HG03060 (cell line): ENCODE data around the gene CTNNA3.

ENCODE experiments used
- ATAC-seq: cut with Tn5 transposase; IDR thresholded peaks from one replicate; pipeline ENCODE4 v1.9.1; 2021; ENCODE audit warnings: low read depth, moderate number of reproducible peaks; ENCODE audit not compliant: unreplicated experiment

Gene CTNNA3

GRCh38 chr10:67666416-67667034 is 29.5 kb downstream of the CTNNA3 start:
- ATAC-seq = no peak

GRCh38 chr10:67665491-67665890 is 30.5 kb downstream of the CTNNA3 start:
- no peak for ATAC-seq

- no peak for ATAC-seq
Measured at GRCh38 chr10:67664942-67665341, 31.1 kb downstream of the CTNNA3 start.

- ATAC-seq = no peak
Measured at GRCh38 chr10:67663449-67664087, 32.4 kb downstream of the CTNNA3 start.

GRCh38 chr10:67662415-67662814 is 33.6 kb downstream of the CTNNA3 start:
- no peak for ATAC-seq

- no peak for ATAC-seq
Measured at GRCh38 chr10:67659497-67659896, 36.5 kb downstream of the CTNNA3 start.

GRCh38 chr10:67657775-67658174 is 38.2 kb downstream of the CTNNA3 start:
- no peak for ATAC-seq

- no peak for ATAC-seq
Measured at GRCh38 chr10:67650558-67650957, 45.4 kb downstream of the CTNNA3 start.

GRCh38 chr10:67648613-67649229 is 47.3 kb downstream of the CTNNA3 start:
- no peak for ATAC-seq

- no peak for ATAC-seq
Measured at GRCh38 chr10:67630904-67631303, 65.1 kb downstream of the CTNNA3 start.

- ATAC-seq = no peak
Measured at GRCh38 chr10:67629461-67629971, 66.5 kb downstream of the CTNNA3 start.

GRCh38 chr10:67622984-67623383 is 73.0 kb downstream of the CTNNA3 start:
- no peak for ATAC-seq

GRCh38 chr10:67622511-67622910 is 73.5 kb downstream of the CTNNA3 start:
- ATAC-seq = no peak

- no peak for ATAC-seq
Measured at GRCh38 chr10:67621834-67622233, 74.2 kb downstream of the CTNNA3 start.

- ATAC-seq = no peak
Measured at GRCh38 chr10:67618116-67618515, 77.9 kb downstream of the CTNNA3 start.

- ATAC-seq = peak; percentile 92
Measured at GRCh38 chr10:67612577-67613537, 83.1 kb downstream of the CTNNA3 start.

- no peak for ATAC-seq
Measured at GRCh38 chr10:67612176-67612575, 83.8 kb downstream of the CTNNA3 start.

- no peak for ATAC-seq
Measured at GRCh38 chr10:67609996-67610793, 85.8 kb downstream of the CTNNA3 start.

GRCh38 chr10:67608001-67608400 is 88.0 kb downstream of the CTNNA3 start:
- no peak for ATAC-seq

GRCh38 chr10:67607472-67607871 is 88.5 kb downstream of the CTNNA3 start:
- ATAC-seq = no peak
